ENCODE measurements around the gene CRACR2B.

The CRACR2B gene

DNA sequence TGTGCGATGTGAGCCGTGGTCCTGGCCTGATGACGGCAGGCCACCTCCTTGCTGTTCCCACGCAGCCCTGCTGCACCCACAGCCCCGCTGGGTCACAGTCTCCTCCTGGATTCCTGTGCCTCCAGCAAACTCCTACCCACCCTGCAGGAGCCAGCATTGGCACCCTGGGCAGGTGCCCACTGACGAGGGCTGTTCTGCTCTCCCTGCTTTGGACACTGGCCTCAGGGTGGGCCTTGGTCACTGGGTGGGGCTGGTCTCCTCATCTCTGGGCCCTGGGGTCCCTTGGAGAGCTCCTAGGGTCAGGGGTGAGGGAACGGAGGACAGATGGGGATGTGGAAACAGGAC, 27.6 kb downstream of the CRACR2B start:
- no peak for DNase-seq

DNA sequence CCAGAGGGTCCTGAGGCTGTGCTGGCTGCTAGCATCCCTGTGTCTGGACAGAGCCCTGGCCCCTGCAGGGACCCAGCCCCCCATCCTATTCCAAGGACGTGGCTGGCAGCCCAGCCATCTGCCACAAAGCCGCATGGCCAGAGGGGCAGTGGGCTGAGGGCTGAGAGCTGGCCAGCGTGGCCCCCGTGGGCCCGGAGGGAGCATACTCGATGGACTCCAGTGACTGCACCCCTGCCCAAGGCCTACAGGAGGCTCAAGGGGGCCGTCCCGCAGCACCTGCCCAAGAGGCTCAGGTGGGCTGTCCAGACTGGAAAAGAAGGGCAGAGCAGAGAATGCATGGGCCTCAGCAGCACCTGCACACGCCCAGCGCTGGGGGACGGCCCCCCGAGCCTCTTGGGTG, 28.1 kb downstream of the CRACR2B start:
- no peak for DNase-seq

DNA sequence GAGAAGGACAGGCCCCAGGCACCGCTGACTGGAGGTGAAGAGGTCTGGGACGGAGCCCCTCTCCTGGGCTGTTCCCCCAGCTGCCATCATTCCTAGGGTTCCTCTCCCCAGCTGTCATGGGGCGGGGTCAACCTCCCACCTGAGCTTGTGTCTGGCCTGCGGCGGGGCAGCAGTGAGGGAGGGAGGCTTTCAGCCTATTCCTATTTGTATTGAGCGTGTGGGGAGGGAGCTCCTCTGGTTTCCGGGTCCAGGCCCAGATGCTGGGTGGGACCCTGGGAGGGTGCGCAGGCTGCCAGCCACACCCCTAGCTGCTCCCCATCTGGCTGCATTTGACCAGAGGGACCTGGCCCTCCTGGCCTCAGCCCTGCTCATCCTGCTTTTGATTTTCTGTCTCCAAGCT, 28.7 kb downstream of the CRACR2B start:
- DNase-seq: no peak

DNA sequence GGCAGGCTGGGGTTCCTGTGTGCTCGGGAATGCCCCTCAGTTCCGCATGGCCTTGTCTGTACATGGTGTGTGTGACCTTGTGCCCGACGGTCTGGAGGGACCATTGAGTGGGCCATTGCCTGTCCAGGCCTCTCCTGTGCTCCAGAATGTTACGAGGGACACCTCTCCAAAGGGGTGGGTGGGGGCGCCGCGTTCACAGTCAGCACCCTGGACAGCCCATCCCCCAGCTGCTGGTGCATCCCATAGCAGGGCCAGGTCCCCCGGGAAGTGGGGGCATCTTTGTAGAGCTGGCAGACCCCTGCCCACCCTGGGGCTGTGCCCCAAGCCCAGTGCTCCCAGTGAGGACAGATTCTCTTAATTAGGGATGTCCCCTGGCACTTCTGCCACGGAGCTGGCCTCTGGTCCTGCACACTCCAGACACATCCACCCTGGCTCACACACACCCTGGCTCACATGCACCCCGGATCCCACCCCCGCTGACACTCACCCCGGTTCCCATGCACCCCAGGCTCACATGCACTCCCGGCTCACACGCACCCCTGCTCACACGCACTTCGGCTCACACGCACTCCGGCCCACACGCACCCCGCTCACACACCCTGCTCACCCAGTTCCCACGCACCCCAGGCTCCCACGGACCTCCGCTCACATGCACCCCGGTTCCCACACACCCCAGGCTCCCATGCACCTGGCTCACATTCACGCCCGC, 30.5 kb downstream of the CRACR2B start:
- DNase-seq: no peak

DNA sequence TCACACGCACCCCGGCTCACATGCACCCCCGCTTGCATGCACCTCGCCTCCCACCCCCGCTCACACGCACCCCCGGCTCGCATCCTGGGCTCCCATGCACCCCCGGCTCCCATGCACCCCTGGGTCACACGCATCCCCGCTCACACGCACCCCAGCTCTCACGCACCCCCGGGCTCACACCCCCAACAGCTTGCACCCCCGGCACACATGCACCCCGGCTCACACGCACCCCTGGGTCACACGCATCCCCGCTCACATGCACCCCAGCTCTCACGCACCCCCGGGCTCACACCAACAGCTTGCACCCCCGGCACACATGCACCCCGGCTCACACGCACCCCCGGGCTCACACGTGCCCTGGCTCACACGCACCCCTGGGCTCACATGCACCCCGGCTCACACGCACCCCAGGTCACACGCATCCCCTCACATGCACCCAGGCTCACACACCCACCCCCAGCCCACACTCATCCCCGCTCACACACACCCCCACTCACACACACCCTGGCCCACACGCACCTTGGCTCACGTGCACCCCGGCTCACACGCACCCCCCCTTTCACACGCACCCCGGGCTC, 31.1 kb downstream of the CRACR2B start:
- no peak for DNase-seq

DNA sequence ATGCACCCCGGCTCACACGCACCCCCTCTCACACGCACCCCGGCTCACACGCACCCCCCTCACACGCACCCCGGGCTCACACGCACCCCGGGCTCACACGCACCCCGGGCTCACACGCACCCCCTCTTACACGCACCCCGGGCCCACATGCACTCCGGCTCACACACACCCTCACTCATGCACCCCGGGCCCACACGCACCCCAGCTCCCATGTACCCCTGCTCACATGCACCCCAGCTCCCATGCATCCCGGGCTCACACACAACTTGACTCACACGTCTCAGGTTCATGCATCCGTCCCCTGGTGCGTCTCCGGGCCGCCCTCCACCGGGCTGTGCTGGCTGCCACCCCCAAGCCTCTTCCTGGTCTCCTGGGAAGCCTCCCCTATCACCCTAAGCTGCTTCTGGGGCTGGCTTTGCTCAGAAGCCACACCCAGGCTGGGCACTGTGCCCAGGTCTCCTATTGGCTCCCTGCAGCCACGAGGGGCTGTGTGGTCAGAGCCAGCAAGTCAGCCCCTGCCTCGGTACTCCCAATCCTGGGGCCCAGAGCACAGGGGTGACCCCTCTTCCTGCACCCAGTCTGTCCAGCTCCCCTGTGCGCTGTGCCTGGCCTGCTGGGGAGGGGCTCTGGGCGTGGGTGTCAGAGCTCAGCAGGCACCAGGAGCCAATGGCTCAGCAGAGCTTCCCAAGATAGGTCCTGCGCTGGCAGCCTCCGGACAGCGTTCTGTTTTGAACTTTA, 31.8 kb downstream of the CRACR2B start:
- no peak for DNase-seq

DNA sequence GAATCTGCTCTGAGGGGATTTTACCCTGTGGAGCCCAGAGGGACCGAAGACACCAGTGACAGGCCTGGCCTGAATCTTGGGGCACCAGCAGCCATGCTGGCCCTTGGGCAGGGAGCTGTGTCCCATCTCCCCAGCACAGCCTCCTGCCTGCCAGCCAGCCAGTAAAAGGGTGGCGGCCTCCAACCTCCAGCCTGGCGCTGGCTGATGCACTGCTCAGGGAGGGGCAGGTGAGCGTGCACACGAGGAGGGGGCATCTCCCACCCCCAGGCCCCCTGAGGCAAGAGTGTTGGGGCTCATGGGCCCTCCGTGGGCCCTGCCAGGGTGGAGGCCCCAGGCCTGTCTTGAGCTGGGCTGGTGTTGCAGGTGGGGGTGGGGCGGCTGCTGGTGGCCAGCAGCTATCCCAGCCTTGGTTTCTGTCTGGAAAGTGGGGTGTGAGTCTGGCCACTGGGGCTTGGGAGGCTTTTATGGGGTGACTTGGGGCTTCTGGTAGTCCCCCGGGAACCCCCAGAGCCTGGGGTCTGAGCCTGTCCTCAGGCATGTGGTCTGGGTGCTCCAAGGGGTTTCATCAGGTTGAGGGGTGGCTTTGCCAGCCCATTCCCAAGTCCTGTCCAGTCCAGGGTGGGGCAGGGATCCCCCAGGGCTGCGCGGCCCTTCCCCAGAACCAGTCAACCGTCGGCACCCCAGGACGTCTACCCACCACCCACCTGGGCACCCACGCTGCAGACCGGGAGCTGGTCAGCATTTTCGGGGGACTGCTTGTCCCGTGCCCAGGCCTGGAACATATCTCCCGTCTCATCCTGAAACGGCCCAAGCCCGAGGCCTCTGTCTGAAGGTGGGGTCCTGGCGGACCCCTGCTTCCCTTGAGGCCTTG, 32.8 kb downstream of the CRACR2B start:
- no peak for DNase-seq

DNA sequence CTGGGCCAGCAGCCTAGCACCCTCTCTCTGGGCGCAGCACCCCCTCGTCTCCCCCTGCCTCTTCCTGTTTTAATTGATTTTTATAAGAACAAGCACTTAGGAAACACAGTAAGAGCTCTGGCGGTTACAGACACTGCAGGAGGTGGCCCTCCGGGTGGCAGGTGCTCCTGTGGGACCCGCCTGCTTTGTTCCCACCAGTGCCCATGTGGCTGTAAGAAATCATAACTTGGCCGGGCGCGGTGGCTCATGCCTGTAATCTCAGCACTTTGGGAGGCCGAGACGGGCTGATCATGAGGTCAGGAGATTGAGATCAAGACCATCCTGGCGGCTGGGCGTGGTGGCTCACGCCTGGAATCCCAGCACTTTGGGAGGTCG, 33.4 kb downstream of the CRACR2B start:
- DNase-seq: no peak

DNA sequence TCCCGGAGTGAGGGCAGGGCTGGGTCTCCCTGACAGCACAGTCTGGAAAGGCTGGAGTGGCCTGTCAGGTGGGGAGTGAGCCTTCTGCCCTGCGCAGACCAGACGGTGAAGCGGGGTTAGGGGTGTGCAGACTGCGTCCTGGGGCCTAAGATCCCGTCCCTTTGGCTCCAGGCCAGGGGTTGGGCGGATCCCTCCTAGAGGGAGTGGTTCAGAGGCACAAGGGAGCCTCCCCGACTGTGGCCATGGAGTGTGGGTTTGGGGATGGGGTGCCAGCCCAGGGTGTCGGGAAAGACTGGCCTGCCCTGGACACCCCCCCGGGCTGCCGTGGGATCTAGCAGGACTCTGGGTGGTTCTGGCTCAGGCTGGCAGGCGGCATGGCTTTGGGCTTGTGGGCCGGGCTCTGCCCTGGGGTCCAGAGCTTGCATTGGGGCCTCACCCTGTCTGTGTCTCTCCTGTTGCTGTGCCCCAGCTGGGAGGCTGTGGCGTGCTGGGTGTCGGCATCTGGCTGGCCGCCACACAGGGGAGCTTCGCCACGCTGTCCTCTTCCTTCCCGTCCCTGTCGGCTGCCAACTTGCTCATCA, 34.5 kb downstream of the CRACR2B start:
- no peak for DNase-seq

DNA sequence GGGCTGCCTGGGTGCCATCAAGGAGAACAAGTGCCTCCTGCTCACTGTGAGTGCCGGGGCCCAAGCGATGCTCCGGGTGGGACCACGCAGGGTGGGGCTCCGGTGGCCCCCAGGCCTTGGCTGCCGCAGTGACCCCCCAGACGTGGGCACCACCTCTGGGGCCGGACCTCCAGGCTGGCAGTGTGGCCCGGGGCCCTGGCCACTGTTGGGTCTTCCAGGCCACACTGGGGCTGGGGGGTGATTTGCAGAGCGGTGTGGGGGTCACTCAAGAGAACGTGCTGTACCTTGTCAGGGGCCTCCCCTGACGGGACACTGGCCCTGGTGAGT, 34.9 kb downstream of the CRACR2B start:
- no peak for DNase-seq

DNA sequence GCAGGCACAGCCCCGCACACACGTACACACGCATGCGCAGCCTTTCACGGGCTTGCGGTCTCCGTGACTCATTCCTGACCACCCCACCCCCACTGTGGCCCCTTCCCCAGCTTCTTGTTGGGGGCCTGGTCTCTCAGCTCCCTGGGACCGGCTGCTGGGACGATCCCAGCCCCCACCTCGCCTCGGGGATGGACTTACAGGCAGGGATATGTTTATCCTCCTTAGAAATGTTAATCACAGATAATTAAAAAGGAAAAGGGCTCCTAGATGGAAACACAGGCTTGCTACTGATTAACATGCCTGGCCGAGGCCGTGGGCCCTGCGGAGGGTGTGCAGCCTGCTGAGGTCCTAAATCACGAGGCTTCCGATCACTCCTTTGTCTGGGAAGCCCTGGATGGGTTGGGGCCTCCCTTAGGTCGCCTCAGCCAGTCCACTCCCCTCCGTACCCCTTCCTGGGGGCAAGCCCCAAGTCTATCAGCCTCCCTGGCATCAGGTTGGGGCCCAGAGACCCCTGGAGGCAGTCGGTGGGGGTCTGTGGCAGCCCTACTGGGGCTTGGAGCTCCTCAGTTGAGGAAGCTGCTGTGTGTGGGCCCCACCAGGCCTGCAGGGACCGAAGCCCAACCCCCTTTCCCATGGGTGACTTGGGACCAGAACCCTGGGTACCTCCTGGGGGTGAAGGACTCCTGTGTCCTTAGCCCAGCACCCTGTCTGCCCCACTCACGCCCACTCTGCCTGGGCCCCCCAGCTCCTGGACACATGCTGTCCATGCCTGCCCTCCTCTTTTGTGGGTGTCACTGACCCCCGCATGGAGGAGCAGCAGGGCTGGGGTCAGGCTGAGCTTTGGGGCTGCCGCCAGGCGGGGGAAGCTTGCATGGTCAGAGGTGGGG, 35.5 kb downstream of the CRACR2B start:
- no peak for DNase-seq

DNA sequence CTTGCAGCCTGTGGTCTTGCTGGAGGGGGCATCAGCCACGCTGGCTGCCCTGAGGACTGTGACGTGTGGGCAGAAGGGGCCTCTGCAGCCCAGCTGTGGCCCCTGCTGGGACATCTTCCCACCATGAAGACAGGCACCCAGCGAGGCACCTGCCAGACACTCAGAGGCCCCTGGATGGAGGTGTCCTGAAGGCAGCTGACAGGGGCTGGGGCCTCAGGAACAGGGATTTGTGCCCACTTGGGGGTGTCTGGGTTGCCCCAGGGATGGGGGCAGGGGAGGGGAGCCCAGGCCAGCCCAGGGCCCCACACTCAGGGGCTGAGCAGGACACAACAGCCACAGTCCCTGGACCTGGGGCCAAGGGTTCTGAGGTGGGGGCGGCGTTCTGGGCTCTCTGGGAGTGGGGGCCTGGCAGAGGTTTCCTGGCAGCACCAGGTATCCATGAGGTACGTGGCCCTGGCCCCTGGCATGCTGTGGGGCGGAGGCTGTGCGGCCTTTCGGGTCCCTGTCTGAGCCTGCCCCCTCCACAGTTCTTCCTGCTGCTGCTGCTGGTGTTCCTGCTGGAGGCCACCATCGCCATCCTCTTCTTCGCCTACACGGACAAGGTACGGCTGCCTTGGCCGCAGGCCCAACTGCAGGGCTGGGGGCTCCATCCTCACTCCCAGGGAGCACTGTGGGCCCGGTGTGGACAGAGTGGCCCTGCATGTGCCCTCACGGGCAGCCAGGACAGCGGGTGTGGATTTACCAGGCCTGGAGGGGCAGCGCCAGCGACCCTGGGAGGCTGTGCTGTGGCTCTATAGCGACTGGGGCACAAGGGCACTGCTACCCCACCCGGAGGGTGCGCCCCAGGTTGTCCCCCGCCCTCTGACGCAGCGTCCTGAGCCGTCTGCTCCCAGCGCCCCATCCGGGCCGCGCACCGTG, 36.5 kb downstream of the CRACR2B start:
- no peak for DNase-seq

DNA sequence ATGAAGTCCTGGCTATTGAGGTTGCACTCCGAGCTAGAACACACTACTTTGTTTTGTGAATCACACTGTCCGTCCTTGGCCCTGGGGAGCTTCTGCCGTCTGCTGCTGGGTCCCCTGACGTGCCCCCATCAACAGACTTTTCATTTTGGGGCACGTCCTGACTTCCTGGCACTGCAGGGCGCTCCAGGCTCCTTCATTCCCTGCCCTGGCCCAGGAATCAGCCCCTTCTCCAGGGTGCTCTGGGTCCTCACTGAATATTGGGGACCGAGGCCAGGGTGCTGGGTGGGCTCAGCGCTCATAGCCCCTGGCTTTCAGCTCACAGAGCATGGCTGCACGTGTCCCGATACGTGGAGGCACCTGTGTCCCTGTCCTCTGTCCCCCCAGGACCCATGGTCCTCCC, 37.2 kb downstream of the CRACR2B start:
- DNase-seq: no peak

DNA sequence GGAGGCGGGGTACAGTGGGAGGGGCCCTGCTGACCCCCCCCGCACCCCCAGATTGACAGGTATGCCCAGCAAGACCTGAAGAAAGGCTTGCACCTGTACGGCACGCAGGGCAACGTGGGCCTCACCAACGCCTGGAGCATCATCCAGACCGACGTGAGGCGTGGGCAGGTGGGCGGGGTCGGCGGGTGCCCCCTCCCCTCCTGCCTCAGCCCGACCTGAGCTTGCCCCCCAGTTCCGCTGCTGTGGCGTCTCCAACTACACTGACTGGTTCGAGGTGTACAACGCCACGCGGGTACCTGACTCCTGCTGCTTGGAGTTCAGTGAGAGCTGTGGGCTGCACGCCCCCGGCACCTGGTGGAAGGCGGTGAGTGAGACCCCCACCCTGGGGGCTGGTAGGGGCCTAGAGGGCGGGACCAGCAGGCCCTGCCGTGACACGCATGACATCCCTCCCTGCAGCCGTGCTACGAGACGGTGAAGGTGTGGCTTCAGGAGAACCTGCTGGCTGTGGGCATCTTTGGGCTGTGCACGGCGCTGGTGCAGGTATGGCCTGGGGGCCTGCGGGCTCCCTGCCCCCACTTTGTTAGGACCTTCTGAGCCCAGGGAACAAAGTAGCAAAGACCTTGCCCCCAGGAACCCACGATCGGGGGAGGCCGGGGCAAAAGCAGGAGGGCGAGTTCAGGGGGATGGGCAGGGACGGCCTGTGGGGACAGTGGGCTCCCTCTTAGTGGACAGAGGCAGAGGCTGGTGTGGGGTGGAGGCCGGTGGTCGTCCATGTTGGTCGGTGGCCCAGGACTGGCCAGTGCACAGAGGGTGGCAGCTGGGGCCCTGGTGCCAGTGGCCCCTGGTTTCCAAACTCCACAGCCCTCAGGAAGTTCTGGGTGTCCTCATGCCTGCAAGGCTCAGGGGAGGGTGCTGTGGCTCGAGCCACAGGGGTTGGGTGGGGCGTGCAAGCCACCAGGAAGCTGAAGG, 38.0 kb downstream of the CRACR2B start:
- DNase-seq: no peak

DNA sequence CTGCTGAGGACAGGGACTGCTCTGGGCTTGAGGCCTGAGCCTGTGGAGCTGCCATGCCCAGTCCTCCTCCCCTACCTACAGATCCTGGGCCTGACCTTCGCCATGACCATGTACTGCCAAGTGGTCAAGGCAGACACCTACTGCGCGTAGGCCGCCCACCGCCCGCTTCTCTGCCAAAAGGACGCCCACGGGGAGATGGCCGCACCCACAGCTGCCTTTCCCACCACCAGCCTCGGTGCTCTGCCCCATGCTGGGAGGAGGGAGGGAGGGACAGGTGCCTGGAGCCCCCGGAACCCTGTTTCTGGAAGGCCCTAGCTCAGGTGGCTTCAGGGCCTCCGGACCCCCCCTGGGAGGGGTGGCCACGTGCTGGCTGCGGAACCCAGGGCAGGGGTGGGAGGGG, 38.8 kb downstream of the CRACR2B start:
- no peak for DNase-seq

DNA sequence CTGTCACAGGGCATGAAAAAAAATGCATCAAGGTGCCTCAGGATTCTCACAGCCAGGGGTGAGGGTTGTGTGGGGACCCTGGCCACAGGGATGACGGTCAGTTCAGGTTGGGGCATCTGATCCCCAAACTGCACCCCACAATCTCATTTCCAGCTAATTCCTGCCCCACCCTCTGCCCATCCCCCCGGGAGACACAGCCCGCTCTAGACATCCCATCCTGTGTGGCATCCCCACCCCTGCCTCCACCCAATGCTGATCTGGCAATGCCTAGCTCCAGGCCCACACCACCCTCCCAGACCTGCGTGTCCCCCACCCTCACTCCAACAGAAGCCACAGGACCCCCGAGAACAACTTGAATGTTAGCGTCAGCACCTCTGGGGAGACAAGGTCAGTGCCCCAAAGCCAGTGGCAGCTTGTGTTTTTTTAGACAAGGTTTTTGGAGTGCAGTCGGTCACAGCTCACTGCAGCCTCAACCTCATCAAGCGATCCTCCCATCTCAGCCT, 40.2 kb downstream of the CRACR2B start:
- DNase-seq: no peak

DNA sequence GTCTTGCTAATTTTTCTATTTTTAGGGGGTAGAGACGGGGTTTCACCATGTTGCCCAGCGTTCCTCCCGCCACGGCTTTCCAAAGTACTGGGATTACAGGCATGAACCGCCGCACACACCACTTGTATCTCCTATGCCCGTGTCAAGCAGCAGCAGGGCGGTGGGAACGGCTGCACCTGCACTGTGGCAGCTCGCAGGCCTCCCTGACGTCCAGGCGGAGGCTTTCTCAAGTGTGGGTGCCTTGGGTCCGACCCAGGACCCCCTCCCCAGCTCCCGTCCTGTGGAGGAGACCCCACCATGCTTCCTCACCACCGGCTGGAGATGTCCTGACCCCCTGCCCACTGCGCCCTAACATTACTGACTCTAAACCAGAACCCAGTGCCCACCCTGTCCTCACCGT, 40.7 kb downstream of the CRACR2B start:
- no peak for DNase-seq

DNA sequence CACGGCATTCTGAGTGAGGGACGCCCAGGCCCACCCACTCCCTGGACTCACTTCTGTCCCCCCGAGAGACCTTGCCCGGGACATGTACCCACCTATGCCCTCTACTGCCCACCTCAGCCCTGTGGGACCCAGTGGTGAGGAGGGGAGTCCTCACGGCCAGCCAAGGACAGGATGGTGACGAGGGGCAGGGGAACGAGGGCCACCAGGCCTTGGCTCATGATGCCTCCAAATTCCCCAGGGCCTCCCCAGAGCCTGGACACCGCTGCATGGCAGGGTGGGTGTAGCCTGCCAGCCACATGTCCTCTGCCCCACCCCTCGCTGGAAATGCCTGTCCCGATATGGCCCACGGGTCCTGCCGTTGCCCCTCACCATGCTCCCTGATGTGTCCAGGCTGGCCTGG, 41.1 kb downstream of the CRACR2B start:
- no peak for DNase-seq

DNA sequence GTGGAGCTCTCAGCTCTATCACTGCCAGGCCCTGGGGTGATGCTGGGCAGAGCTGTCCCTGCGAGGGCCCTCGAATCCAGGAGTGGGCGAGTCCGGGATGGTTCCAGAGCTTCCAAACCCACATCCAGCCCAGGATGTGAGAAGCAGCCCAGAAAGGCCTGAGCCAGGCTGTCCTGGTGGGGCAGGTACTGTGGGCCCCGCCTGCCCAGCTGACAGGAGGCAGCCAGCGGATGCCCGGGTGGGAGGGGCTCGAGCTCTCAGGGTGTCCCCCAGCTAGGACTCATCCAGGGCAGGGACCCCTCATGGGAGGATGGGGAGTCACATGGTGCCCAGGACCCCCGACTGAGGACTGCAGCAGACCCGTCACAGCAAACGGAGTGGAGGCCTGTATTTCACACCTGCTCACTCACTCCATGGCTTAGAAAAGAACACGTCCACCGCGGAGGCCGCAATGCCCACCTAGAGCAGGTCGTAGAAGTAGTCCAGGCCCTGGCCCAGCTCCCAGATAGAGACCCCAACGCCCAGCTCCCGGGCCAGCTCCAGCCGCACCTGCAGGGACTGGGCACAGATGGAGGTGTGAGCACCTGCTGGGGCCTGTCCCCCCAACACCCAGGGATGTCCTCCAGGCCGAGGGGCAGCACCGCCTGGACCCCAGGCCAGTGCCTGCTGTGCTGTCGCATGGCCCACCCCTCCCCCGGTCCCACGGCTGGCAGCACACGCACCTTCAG, 41.8 kb downstream of the CRACR2B start:
- no peak for DNase-seq

All from activated gamma-delta T cell treated with Interleukin-2 at 50 U/mL for 16 hours (primary cell).